Hepatocyte (in vitro differentiated cells): ENCODE measurements around the gene CLPSL1.

Experiments used
- CTCF ChIP-seq: fragments of 200-600 bp; sonication (generic); IDR thresholded peaks from 2 replicates; pipeline ENCODE4 v1.5.1; 2016; ENCODE audit warnings: antibody characterized with exemption, mild to moderate bottlenecking; ENCODE audit not compliant: poor library complexity
- EZH2 ChIP-seq: fragments of 200-600 bp; sonication (generic); IDR thresholded peaks from 2 replicates; pipeline ENCODE4 v1.6.1; 2016; ENCODE audit warnings: antibody characterized with exemption, mild to moderate bottlenecking, borderline replicate concordance
- EZH2phosphoT487 ChIP-seq: fragments of 200-600 bp; sonication (generic); IDR thresholded peaks from one replicate; pipeline ENCODE4 v1.6.1; 2018; ENCODE audit warnings: antibody characterized with exemption, mild to moderate bottlenecking, low read depth, moderate library complexity; ENCODE audit not compliant: unreplicated experiment, severe bottlenecking

DNA sequence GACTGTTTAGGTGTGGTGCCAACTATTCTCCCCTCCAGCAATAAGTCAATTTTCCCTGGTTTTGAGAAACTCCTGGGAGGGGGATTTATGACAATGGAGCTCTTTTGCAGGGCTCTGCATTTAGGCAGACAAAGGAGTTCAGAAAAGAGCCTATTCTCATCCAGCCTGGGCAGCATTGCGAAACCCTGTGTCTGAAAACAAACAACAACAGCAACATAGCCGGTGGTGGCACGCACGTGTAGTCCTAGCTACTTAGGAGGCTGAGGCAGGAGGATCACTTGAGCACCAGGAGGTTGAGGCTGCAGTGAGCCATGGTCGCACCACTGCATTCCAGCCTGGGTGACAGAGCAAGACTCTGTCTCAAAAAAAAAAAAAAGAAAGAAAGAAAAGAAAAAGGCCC lies 9.9 kb downstream of the CLPSL1 start:
- no peak for TF ChIP-seq CTCF
- TF ChIP-seq EZH2, result no peak
- no peak for TF ChIP-seq EZH2phosphoT487
